DMS79 (cell line): Measurements from ENCODE around the gene MKRN2OS.

Experiments
- DNase-seq: peaks from one replicate; lab custom pipeline; 2025; lab: John Stamatoyannopoulos, UW

MKRN2OS gene

GRCh38 chr3:12513694-12514446 is 31.4 kb downstream of the MKRN2OS start:
- DNase-seq: no peak

GRCh38 chr3:12512534-12513118 is 32.7 kb downstream of the MKRN2OS start:
- no peak for DNase-seq

GRCh38 chr3:12509466-12509865 is 35.8 kb downstream of the MKRN2OS start:
- DNase-seq: no peak

GRCh38 chr3:12508291-12508700 is 37.0 kb downstream of the MKRN2OS start:
- no peak for DNase-seq

GRCh38 chr3:12507591-12508281 is 37.6 kb downstream of the MKRN2OS start:
- DNase-seq: no peak

GRCh38 chr3:12506201-12506709 is 39.0 kb downstream of the MKRN2OS start:
- no peak for DNase-seq

GRCh38 chr3:12503126-12503957 is 42.0 kb downstream of the MKRN2OS start:
- DNase-seq: no peak

GRCh38 chr3:12501360-12502020 is 43.8 kb downstream of the MKRN2OS start:
- no peak for DNase-seq

GRCh38 chr3:12499474-12499873 is 45.8 kb downstream of the MKRN2OS start:
- no peak for DNase-seq

GRCh38 chr3:12496453-12496761 is 48.9 kb downstream of the MKRN2OS start:
- no peak for DNase-seq

- DNase-seq: no peak
These were observed 49.4 kb downstream of the MKRN2OS start for GRCh38 chr3:12495749-12496452.

- no peak for DNase-seq
These were observed 54.8 kb downstream of the MKRN2OS start for GRCh38 chr3:12490547-12490946.

- DNase-seq: no peak
These were observed 55.5 kb downstream of the MKRN2OS start for GRCh38 chr3:12489832-12490231.
